ENCODE data around the gene OARD1.

OARD1 gene

GRCh38 chr6:41058783-41059181 lies 13.4 kb downstream of the OARD1 start:
- TF ChIP-seq, protein P1, sequence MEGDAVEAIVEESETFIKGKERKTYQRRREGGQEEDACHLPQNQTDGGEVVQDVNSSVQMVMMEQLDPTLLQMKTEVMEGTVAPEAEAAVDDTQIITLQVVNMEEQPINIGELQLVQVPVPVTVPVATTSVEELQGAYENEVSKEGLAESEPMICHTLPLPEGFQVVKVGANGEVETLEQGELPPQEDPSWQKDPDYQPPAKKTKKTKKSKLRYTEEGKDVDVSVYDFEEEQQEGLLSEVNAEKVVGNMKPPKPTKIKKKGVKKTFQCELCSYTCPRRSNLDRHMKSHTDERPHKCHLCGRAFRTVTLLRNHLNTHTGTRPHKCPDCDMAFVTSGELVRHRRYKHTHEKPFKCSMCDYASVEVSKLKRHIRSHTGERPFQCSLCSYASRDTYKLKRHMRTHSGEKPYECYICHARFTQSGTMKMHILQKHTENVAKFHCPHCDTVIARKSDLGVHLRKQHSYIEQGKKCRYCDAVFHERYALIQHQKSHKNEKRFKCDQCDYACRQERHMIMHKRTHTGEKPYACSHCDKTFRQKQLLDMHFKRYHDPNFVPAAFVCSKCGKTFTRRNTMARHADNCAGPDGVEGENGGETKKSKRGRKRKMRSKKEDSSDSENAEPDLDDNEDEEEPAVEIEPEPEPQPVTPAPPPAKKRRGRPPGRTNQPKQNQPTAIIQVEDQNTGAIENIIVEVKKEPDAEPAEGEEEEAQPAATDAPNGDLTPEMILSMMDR (IDR thresholded peaks at IDR 0.05; ENCODE audit: low read depth, low read length, missing control alignments) = no peak

GRCh38 chr6:41056768-41057490 lies 15.2 kb downstream of the OARD1 start:
- DNase-seq (ENCODE audit: extremely low read depth, low read depth) = no peak
- no peak overlapping the region for H3K4me3 ChIP-seq (replicated peaks; ENCODE audit: low read depth, low read length)
- TF ChIP-seq, protein P1 (IDR thresholded peaks at IDR 0.05; ENCODE audit: low read depth, low read length, missing control alignments) = no peak

More at GRCh38 chr6:41058783-41059181, 13.4 kb downstream of the OARD1 start:
- no peak for DNase-seq (ENCODE audit: extremely low read depth, low read depth)
- no peak overlapping the region for H3K4me3 ChIP-seq (replicated peaks; ENCODE audit: low read depth, low read length)

DNA sequence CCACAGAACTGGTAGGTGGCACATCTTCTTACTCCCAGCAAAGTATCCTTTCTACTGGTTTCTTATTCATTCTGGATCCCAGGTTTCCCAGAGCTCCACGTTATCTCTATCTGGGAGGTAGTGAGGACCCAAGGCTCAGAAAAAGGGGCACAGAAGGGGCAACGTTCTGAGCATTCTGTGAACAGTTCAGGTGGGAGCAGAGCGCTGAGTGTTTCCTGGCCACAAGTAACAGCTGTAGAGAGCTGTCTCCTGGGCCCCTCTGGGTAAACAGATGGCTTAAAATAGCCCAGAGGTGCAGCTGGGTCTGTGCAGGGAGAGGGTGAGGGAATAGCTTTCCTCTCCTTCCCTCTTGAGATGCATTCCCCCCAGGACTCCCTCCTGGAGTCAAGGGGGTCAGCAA lies 17.0 kb downstream of the OARD1 start:
- no peak overlapping the region for H3K4me3 ChIP-seq (replicated peaks; ENCODE audit: low read depth, low read length)
- TF ChIP-seq, protein P1 (IDR thresholded peaks at IDR 0.05; ENCODE audit: low read depth, low read length, missing control alignments) = no peak
- no peak for DNase-seq (ENCODE audit: extremely low read depth, low read depth)

- DNase-seq (ENCODE audit: extremely low read depth, low read depth) = no peak
- TF ChIP-seq, protein P1 (IDR thresholded peaks at IDR 0.05; ENCODE audit: low read depth, low read length, missing control alignments) = no peak
- no peak overlapping the region for H3K4me3 ChIP-seq (replicated peaks; ENCODE audit: low read depth, low read length)
Measured at GRCh38 chr6:41054511-41054910, 17.6 kb downstream of the OARD1 start.

- no peak within 1 kb of the TSS for H3K4me3 ChIP-seq (replicated peaks; ENCODE audit: low read depth, low read length)
- DNase-seq (ENCODE audit: extremely low read depth, low read depth) = no peak
- TF ChIP-seq, protein P1 (IDR thresholded peaks at IDR 0.05; ENCODE audit: low read depth, low read length, missing control alignments) = no peak
Measured at GRCh38 chr6:41053041-41053440, 19.1 kb downstream of the OARD1 start, which contains the start of gene APOBEC2. Gene APOBEC2, plus strand, starts transcription at chr6:41053202. Its CDS starts 146 bp downstream, at chr6:41053348.

DNA sequence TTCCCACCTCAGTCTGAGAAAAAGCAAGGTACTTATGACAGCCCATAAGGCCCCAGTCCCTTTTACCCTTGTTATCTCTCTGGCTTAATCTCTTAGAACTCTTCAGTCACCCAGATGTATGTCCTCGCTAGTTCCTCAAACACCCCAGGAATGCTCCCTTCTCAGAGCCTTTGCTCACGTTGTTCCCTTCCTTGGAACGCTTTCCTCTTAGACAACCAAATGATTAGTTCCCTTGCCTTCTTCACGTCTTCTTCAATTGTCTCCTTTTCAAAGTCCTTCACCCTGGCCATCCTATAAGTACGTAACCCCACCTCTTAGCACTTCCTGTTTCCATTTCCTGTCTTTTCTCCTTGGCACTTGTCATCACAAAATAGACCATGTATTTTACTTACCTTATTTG lies 20.3 kb downstream of the OARD1 start:
- no peak for DNase-seq (ENCODE audit: extremely low read depth, low read depth)
- TF ChIP-seq, protein P1 (IDR thresholded peaks at IDR 0.05; ENCODE audit: low read depth, low read length, missing control alignments) = no peak

More for the DNA sequence above, 20.3 kb downstream of the OARD1 start:
- no peak overlapping the region for H3K4me3 ChIP-seq (replicated peaks; ENCODE audit: low read depth, low read length)

Data from HFF-Myc (cell line).